HepG2 (cell line): ENCODE results near the gene LY6G5B. TPM values are rescaled to one million over a fixed set of nuclear protein-coding genes. Genes with fewer than 3 reads are reported as not detected.

Experiments
- CSRNP2 ChIP-seq: sonication (generic); formaldehyde crosslinking; conservative IDR thresholded peaks from 2 replicates; pipeline ENCODE4 v1.8.0; 2022; ENCODE audit warnings: low read depth, missing genetic modification reagents
- FOXA1 ChIP-seq, 2 experiments: fragments of 450-650 bp in 1 of 2; sonication (generic) in 1 of 2; formaldehyde crosslinking in 1 of 2; IDR thresholded peaks; 2 replicates each; pipeline versions ENCODE4 v1.4.0 to v1.6.1; 2016 to 2020; ENCODE audit warnings: missing genetic modification reagents in 1 of 2
- HOXA5 ChIP-seq: sonication (generic); formaldehyde crosslinking; IDR thresholded peaks from 2 replicates; pipeline ENCODE4 v1.4.0; 2020; ENCODE audit warnings: missing genetic modification reagents
- NCOA2 ChIP-seq: sonication (generic); formaldehyde crosslinking; IDR thresholded peaks from 2 replicates; pipeline ENCODE4 v1.8.0; 2022; ENCODE audit warnings: inconsistent platforms
- PATZ1 ChIP-seq: sonication (generic); formaldehyde crosslinking; IDR thresholded peaks from 2 replicates; pipeline ENCODE4 v1.4.0; 2020; ENCODE audit warnings: missing genetic modification reagents
- PBX2 ChIP-seq: IDR thresholded peaks from 2 replicates; pipeline ENCODE4 v1.6.1; 2016; ENCODE audit warnings: control low read depth
- RFX5 ChIP-seq: IDR thresholded peaks from 2 replicates; pipeline ENCODE4 v1.6.1; 2011; ENCODE audit warnings: low read depth, low read length, improper control_type of control experiment
- SP1 ChIP-seq, 2 experiments: fragments of 450-650 bp in 1 of 2; sonication (generic) in 1 of 2; formaldehyde crosslinking in 1 of 2; IDR thresholded peaks; 2 replicates each; pipeline versions ENCODE4 v1.4.0 to v1.6.1; 2016 to 2020; ENCODE audit warnings: missing genetic modification reagents in 1 of 2
- TCF12 ChIP-seq, 2 experiments: fragments of 450-650 bp in 1 of 2; sonication (generic) in 1 of 2; formaldehyde crosslinking in 1 of 2; IDR thresholded peaks; 2 replicates each; pipeline versions ENCODE4 v1.6.1 to v1.8.0; 2017 to 2022; ENCODE audit warnings: antibody characterized with exemption in 1 of 2, mild to moderate bottlenecking in 1 of 2, missing genetic modification reagents in 1 of 2, moderate library complexity in 1 of 2
- USF2 ChIP-seq, 2 experiments: sonication (generic) in 1 of 2; formaldehyde crosslinking in 1 of 2; IDR thresholded peaks; 2 replicates each; pipeline versions ENCODE4 v1.5.1 to v1.6.1; 2011 to 2020; ENCODE audit warnings: borderline replicate concordance in 1 of 2, low read depth in 1 of 2, low read length in 1 of 2, mild to moderate bottlenecking in 1 of 2, missing genetic modification reagents in 1 of 2, moderate library complexity in 1 of 2
- ZBTB4 ChIP-seq: sonication (generic); formaldehyde crosslinking; IDR thresholded peaks from 2 replicates; pipeline ENCODE4 v1.4.0; 2020; ENCODE audit warnings: missing genetic modification reagents, mild to moderate bottlenecking, borderline replicate concordance
- ZC3H13 ChIP-seq: sonication (generic); formaldehyde crosslinking; IDR thresholded peaks from 2 replicates; pipeline ENCODE4 v1.8.1; 2023; ENCODE audit warnings: mild to moderate bottlenecking, missing genetic modification reagents, moderate library complexity
- ZFP82 ChIP-seq: sonication (generic); formaldehyde crosslinking; IDR thresholded peaks from 2 replicates; pipeline ENCODE4 v1.5.1; 2020; ENCODE audit warnings: mild to moderate bottlenecking, missing genetic modification reagents, borderline replicate concordance
- ZFY ChIP-seq: sonication (generic); formaldehyde crosslinking; IDR thresholded peaks from 2 replicates; pipeline ENCODE4 v1.4.0; 2020; ENCODE audit warnings: missing genetic modification reagents
- ZNF136 ChIP-seq: sonication (generic); formaldehyde crosslinking; IDR thresholded peaks from 2 replicates; pipeline ENCODE4 v1.8.1; 2022; ENCODE audit warnings: low read depth, mild to moderate bottlenecking, moderate library complexity, missing genetic modification reagents
- ZNF530 ChIP-seq: sonication (generic); formaldehyde crosslinking; IDR thresholded peaks from 2 replicates; pipeline ENCODE4 v1.5.0; 2020; ENCODE audit warnings: low read depth, mild to moderate bottlenecking, missing genetic modification reagents
- ZNF777 ChIP-seq: sonication (generic); formaldehyde crosslinking; IDR thresholded peaks from 2 replicates; pipeline ENCODE4 v1.4.0; 2020; ENCODE audit warnings: missing genetic modification reagents
- polyA plus RNA-seq, 8 experiments: library from polyadenylated mRNA; depleted of rRNA in 3 of 8; stranded (reverse) in 7 of 8; unstranded in 1 of 8; fragments of >200 nt; fragmentation: Illumina TruSeq in 4 of 8; extraction: Trizol in 4 of 8; gene quantifications; 2 replicates each; pipeline versions ENCODE4 v1.2.1 to v1.2.3, GENCODE V29; 2011 to 2016; ENCODE audit warnings: low read depth in 4 of 8, missing spikeins in 1 of 8, mixed read lengths in 1 of 8; ENCODE audit not compliant: insufficient read depth in 1 of 8
- total RNA-seq, 5 experiments: library from RNA; depleted of rRNA; stranded (reverse); fragments of >200 nt; fragmentation: Illumina TruSeq; extraction: Trizol; gene quantifications; 2 replicates each; pipeline ENCODE4 v1.2.3, GENCODE V29; 2016; ENCODE audit warnings: low read depth in 1 of 5

LY6G5B gene
- total and polyA plus RNA-seq, 2 of the 13 experiments (the other 11 are each of a cell fraction or from before 2014, with no cell fraction given): 7.8 to 15.7 TPM

GRCh38 chr6:31664790-31665500, 4.8 kb upstream of the LY6G5B start, which contains the start of gene GPANK1 (continued):
- peak; percentile 81 for TF ChIP-seq ZNF136 (CRISPR knock-in tag)
- no peak for TF ChIP-seq SP1 (IDR thresholded peaks at IDR 0.05)
- no peak; the same call in 1 of the 2 replicates for TF ChIP-seq SP1 (CRISPR knock-in tag; IDR thresholded peaks at IDR 0.05)
- TF ChIP-seq PBX2: no peak
- no peak for TF ChIP-seq USF2 (IDR thresholded peaks at IDR 0.05; ENCODE audit: low read depth, low read length)
- TF ChIP-seq USF2 (CRISPR knock-in tag; IDR thresholded peaks at IDR 0.05; ENCODE audit: borderline replicate concordance): no peak
- TF ChIP-seq ZBTB4 (CRISPR knock-in tag): no peak
- TF ChIP-seq ZNF777 (CRISPR knock-in tag): peak; percentile 25; the same call in 1 of the 2 replicates
- peak; percentile 80 for TF ChIP-seq PATZ1 (CRISPR knock-in tag)
- TF ChIP-seq ZFP82 (CRISPR knock-in tag): peak; percentile 90
- no peak for TF ChIP-seq RFX5
- TF ChIP-seq CSRNP2 (CRISPR knock-in tag): no peak
- TF ChIP-seq TCF12 (IDR thresholded peaks at IDR 0.05): no peak
- no peak for TF ChIP-seq TCF12 (CRISPR knock-in tag; IDR thresholded peaks at IDR 0.05)
- TF ChIP-seq ZFY: peak; percentile 9; the same call in 1 of the 2 replicates
- TF ChIP-seq NCOA2 (CRISPR knock-in tag): peak; percentile 10; the same call in 1 of the 2 replicates
- TF ChIP-seq HOXA5: no peak
- TF ChIP-seq ZNF530 (CRISPR knock-in tag): 0 out of 2 replicates have a peak, but pooled peaks have one; percentile 57
- no peak for TF ChIP-seq FOXA1 (IDR thresholded peaks at IDR 0.05)
- peak; percentile 73 for TF ChIP-seq FOXA1 (CRISPR knock-in tag; IDR thresholded peaks at IDR 0.05)
- TF ChIP-seq ZC3H13 (CRISPR knock-in tag): peak; percentile 95
